HepG2 (cell line): ENCODE data around the gene LTA. TPM values are rescaled to one million over a fixed set of nuclear protein-coding genes. Genes with fewer than 3 reads are reported as not detected.

Experiments
- AHR ChIP-seq: IDR thresholded peaks from 2 replicates; pipeline ENCODE4 v1.6.1; 2018; ENCODE audit warnings: missing genetic modification reagents, missing compliant biosample characterization
- CENPT ChIP-seq: sonication (generic); formaldehyde crosslinking; IDR thresholded peaks from 2 replicates; pipeline ENCODE4 v1.8.0; 2022; ENCODE audit warnings: low read depth, mild to moderate bottlenecking, moderate library complexity, missing genetic modification reagents
- CERS6 ChIP-seq: sonication (generic); formaldehyde crosslinking; IDR thresholded peaks from 2 replicates; pipeline ENCODE4 v1.5.0; 2020; ENCODE audit warnings: missing genetic modification reagents
- CSRNP1 ChIP-seq: sonication (generic); formaldehyde crosslinking; IDR thresholded peaks from 2 replicates; pipeline ENCODE4 v1.8.1; 2023; ENCODE audit warnings: mild to moderate bottlenecking, missing genetic modification reagents
- EHMT2 ChIP-seq: fragments of 200-600 bp; sonication (generic); IDR thresholded peaks from 2 replicates; pipeline ENCODE4 v1.7.0; 2017; ENCODE audit warnings: antibody characterized with exemption, low read depth, low read length, borderline replicate concordance
- MBD4 ChIP-seq: IDR thresholded peaks from 2 replicates; pipeline ENCODE4 v1.6.1; 2012; ENCODE audit warnings: low read length, inconsistent platforms, borderline replicate concordance
- MLX ChIP-seq: IDR thresholded peaks from 2 replicates; pipeline ENCODE4 v1.6.1; 2016
- NCOA2 ChIP-seq: sonication (generic); formaldehyde crosslinking; IDR thresholded peaks from 2 replicates; pipeline ENCODE4 v1.8.0; 2022; ENCODE audit warnings: inconsistent platforms
- NFAT5 ChIP-seq: sonication (generic); formaldehyde crosslinking; IDR thresholded peaks from 2 replicates; pipeline ENCODE4 v1.4.0; 2020; ENCODE audit warnings: missing genetic modification reagents
- NFRKB ChIP-seq: fragments of 450-650 bp; IDR thresholded peaks from 2 replicates; pipeline ENCODE4 v1.6.1; 2017
- ONECUT2 ChIP-seq: sonication (generic); formaldehyde crosslinking; IDR thresholded peaks from 2 replicates; pipeline ENCODE4 v1.4.0; 2020; ENCODE audit warnings: missing genetic modification reagents
- PAXIP1 ChIP-seq: sonication (generic); formaldehyde crosslinking; conservative IDR thresholded peaks from 2 replicates; pipeline ENCODE4 v1.4.0; 2020; ENCODE audit warnings: mild to moderate bottlenecking, missing genetic modification reagents, moderate library complexity
- SETDB1 ChIP-seq: sonication (generic); formaldehyde crosslinking; IDR thresholded peaks from 2 replicates; pipeline ENCODE4 v1.5.1; 2020; ENCODE audit warnings: missing genetic modification reagents, mild to moderate bottlenecking, borderline replicate concordance
- TARDBP ChIP-seq: sonication (generic); formaldehyde crosslinking; IDR thresholded peaks from 2 replicates; pipeline ENCODE4 v1.8.0; 2022; ENCODE audit warnings: mild to moderate bottlenecking, missing genetic modification reagents
- TEAD2 ChIP-seq: sonication (generic); formaldehyde crosslinking; IDR thresholded peaks from 2 replicates; pipeline ENCODE4 v1.9.0; 2021; ENCODE audit warnings: missing genetic modification reagents
- ZFP36 ChIP-seq: fragments of 150-350 bp; IDR thresholded peaks from 2 replicates; pipeline ENCODE4 v1.6.1; 2018; ENCODE audit warnings: borderline replicate concordance, low read length, low read depth; ENCODE audit not compliant: partially characterized antibody
- ZNF121 ChIP-seq: sonication (generic); formaldehyde crosslinking; IDR thresholded peaks from 2 replicates; pipeline ENCODE4 v1.5.0; 2020; ENCODE audit warnings: mild to moderate bottlenecking, missing genetic modification reagents
- ZNF567 ChIP-seq: sonication (generic); formaldehyde crosslinking; IDR thresholded peaks from 2 replicates; pipeline ENCODE4 v1.8.1; 2023; ENCODE audit warnings: mild to moderate bottlenecking, missing genetic modification reagents, borderline replicate concordance
- ZNF709 ChIP-seq: sonication (generic); formaldehyde crosslinking; IDR thresholded peaks from 2 replicates; pipeline ENCODE4 v1.5.0; 2020; ENCODE audit warnings: mild to moderate bottlenecking, missing genetic modification reagents
- polyA plus RNA-seq, 8 experiments: library from polyadenylated mRNA; depleted of rRNA in 3 of 8; stranded (reverse) in 7 of 8; unstranded in 1 of 8; fragments of >200 nt; fragmentation: Illumina TruSeq in 4 of 8; extraction: Trizol in 4 of 8; gene quantifications; 2 replicates each; pipeline versions ENCODE4 v1.2.1 to v1.2.3, GENCODE V29; 2011 to 2016; ENCODE audit warnings: low read depth in 4 of 8, missing spikeins in 1 of 8, mixed read lengths in 1 of 8; ENCODE audit not compliant: insufficient read depth in 1 of 8
- total RNA-seq, 5 experiments: library from RNA; depleted of rRNA; stranded (reverse); fragments of >200 nt; fragmentation: Illumina TruSeq; extraction: Trizol; gene quantifications; 2 replicates each; pipeline ENCODE4 v1.2.3, GENCODE V29; 2016; ENCODE audit warnings: low read depth in 1 of 5

LTA gene
- total and polyA plus RNA-seq, 2 of the 13 experiments (the other 11 are each of a cell fraction or from before 2014, with no cell fraction given), result 0.09 TPM; not detected in 1

- TF ChIP-seq TARDBP, result 0 out of 2 replicates have a peak, but pooled peaks have one; percentile 24
- no peak for TF ChIP-seq SETDB1 (CRISPR knock-in tag)
- no peak for TF ChIP-seq NFRKB
- TF ChIP-seq PAXIP1 (CRISPR knock-in tag), result no peak
- no peak for TF ChIP-seq TEAD2 (CRISPR knock-in tag)
- TF ChIP-seq AHR (CRISPR knock-in tag), result no peak
- TF ChIP-seq MLX (CRISPR knock-in tag), result peak; percentile 44; the same call in 1 of the 2 replicates
- no peak for TF ChIP-seq ONECUT2 (CRISPR knock-in tag)
- no peak for TF ChIP-seq CENPT (CRISPR knock-in tag)
- no peak for TF ChIP-seq NCOA2
- TF ChIP-seq ZFP36, result no peak
- TF ChIP-seq CERS6 (CRISPR knock-in tag), result no peak
- no peak for TF ChIP-seq EHMT2
- no peak for TF ChIP-seq NFAT5 (CRISPR knock-in tag)
- no peak for TF ChIP-seq MBD4
- TF ChIP-seq CSRNP1 (CRISPR knock-in tag), result 0 out of 2 replicates have a peak, but pooled peaks have one; percentile 44
- peak; percentile 89 for TF ChIP-seq ZNF121 (CRISPR knock-in tag)
- no peak for TF ChIP-seq ZNF709 (CRISPR knock-in tag)
- no peak for TF ChIP-seq ZNF567 (CRISPR knock-in tag)
These were observed 42.1 kb downstream of the LTA start (continued) for GRCh38 chr6:31614075-31614619.
